GM12875 (cell line): ENCODE data around the gene ADAD2.

Experiments
- H3K4me3 ChIP-seq: one replicate; pipeline ENCODE4 v1.5.1; 2011; ENCODE audit warnings: low read depth, low read length, control low read depth
- CTCF ChIP-seq: IDR thresholded peaks from 2 replicates; pipeline ENCODE4 v1.5.1; 2011; ENCODE audit warnings: low read depth, mild to moderate bottlenecking, control low read depth, inconsistent platforms, low read length, moderate library complexity, borderline replicate concordance; ENCODE audit not compliant: insufficient read depth

Gene ADAD2

GRCh38 chr16:84225126-84225525 lies 34.2 kb downstream of the ADAD2 start:
- H3K4me3 ChIP-seq = no peak overlapping the region
- no peak for TF ChIP-seq CTCF

- no peak for TF ChIP-seq CTCF
- no peak overlapping the region for H3K4me3 ChIP-seq
Measured at GRCh38 chr16:84225571-84225970, 34.6 kb downstream of the ADAD2 start.

GRCh38 chr16:84226026-84226425 lies 35.1 kb downstream of the ADAD2 start:
- TF ChIP-seq CTCF = no peak
- H3K4me3 ChIP-seq = no peak overlapping the region

- TF ChIP-seq CTCF = no peak
- no peak overlapping the region for H3K4me3 ChIP-seq
Measured at GRCh38 chr16:84227548-84227947, 36.6 kb downstream of the ADAD2 start.

- H3K4me3 ChIP-seq = no peak overlapping the region
Measured at GRCh38 chr16:84228256-84228838, 37.4 kb downstream of the ADAD2 start.

GRCh38 chr16:84229471-84229870 lies 38.5 kb downstream of the ADAD2 start:
- TF ChIP-seq CTCF = no peak
- no peak overlapping the region for H3K4me3 ChIP-seq

More at GRCh38 chr16:84228256-84228838, 37.4 kb downstream of the ADAD2 start:
- TF ChIP-seq CTCF = no peak

GRCh38 chr16:84232060-84232459 lies 41.1 kb downstream of the ADAD2 start:
- H3K4me3 ChIP-seq = no peak overlapping the region
- TF ChIP-seq CTCF = no peak
